GM18519 (cell line): Measurements from ENCODE around the gene CAPN12.

Source experiments
- ATAC-seq: cut with Tn5 transposase; IDR thresholded peaks from one replicate; pipeline ENCODE4 v1.9.1; 2021; ENCODE audit warnings: mild to moderate bottlenecking, moderate library complexity; ENCODE audit not compliant: unreplicated experiment, low FRiP score

The CAPN12 gene

GRCh38 chr19:38739440-38740256 lies 4.6 kb downstream of the CAPN12 start:
- no peak for ATAC-seq

DNA sequence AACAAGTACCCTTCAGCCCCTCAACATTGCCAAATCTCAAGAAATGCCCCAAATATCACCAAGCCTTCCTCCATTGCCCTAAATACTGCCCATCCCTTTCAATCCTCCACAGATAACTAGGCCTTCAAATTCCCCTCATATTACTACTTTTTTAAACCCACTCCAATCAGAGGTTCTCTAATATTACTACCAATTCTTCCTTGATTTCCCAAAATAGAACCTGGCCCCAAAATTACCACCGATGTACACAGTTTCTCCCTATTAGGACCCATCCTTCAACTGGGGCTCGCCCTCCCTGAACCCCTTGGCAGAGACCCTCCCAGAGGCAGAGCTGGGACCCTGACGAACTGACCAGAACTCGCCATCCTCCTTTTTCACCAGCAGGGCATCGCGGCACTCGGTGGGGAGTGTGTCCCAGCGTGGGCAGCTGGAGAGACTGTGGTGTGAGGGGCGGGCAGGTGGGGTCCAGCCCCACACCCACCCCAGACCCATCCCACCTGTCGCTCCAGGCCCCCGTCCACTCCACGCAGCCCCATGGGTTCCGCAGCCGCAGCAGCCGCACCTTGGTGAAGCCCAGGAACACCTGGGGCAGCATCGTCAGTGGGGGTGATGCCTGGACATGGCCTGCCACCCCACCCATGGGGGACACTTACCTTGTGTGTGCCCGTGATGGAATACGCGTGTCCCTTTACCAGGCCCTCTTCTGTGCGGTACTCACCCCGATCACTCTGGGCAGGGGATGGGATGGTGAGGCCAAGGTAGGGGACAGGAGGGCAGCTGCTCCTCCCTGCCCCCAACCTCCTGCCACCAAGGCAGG lies 6.1 kb downstream of the CAPN12 start:
- no peak for ATAC-seq

GRCh38 chr19:38737281-38737865 lies 6.9 kb downstream of the CAPN12 start:
- ATAC-seq, result no peak

- ATAC-seq, result no peak
These were observed 7.6 kb downstream of the CAPN12 start for GRCh38 chr19:38736413-38737280.

DNA sequence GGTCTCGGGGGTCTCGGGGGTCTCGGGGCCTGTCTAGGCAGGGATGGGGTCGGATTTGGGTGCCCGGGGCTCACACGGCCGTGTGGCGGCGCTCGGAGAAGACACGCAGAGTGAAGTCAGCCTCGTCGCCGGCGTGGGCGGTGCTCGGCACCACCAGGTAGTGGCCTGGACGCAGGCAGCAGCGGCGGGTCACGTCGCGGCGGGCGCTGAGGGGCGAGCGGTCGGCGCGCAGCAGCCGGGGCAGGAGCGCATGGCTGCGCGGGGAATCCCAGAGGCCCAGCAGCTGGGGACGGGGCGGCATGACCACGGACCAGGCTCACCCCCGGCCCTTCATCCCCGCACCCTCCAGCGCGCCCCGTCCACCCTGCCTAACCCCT lies 8.2 kb downstream of the CAPN12 start:
- ATAC-seq, result no peak

DNA sequence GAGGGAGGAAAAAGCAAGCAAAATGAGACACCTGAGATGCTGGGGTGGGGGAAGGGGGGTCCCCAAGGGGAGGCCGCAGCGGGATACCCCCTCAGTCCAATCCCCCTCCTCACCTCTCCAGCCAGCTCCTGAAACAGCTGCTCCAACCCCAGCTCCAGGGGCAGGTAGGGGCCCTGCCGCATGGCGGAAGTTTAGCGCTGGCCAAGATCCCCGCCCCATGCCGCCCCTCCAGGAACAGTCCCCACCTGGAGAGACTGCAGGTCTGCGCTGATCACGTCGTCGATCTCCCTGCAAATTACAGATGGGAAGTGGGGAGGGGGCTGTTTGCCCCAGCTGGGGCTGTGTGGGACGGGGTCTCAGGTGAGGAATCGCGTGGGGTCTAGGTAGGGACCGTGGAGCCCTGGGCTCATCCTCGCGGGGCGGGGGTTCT lies 9.0 kb downstream of the CAPN12 start:
- ATAC-seq, result no peak

GRCh38 chr19:38734426-38735256 lies 9.6 kb downstream of the CAPN12 start:
- ATAC-seq, result no peak

DNA sequence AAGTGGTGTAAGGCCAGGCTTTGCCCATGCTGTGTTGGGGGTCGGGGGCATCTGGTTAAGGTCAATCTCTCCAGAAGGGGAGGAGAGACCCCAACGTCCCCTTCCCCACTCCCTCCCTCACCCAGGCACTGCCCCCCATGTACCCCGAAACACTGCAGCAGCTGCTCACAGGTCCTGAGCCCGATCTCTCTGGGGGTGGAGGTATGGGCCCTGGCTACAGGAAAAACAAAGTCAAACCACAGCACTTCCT lies 10.2 kb downstream of the CAPN12 start:
- no peak for ATAC-seq

DNA sequence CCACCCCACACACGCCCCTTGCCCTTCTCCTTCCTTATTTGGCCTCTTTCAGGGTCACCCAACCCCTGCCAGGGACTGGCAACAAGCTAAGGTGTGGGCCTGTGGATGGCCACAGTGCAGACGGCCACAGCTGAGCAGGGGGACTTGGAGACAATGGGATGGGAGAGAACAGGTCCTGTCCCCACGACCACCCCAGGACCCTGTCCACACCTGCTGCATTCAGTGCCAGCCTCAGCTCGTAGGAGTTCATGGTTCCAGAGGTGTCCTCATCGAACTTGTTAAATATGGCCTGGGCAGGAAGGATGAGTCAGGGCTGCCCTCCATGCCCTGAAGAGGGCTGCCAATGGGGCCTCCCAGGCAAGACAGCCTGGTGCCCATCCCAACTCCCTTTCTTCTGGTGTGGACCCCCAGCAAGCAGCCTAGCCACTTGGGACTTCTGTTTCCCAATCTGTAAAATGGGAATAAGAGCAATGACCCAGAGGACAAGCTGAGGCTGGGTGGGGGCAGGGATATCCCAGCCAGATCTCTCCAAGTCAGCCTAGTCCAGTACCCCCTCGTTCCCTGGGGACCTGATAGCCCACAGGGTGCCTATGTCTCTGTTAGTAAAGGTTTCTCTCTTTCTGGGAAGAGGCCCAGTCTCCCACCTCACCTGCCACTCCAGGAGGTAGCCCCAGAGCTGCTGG lies 10.6 kb downstream of the CAPN12 start:
- no peak for ATAC-seq

- ATAC-seq, result no peak
These were observed 11.1 kb downstream of the CAPN12 start for GRCh38 chr19:38733241-38733492.

GRCh38 chr19:38731654-38732301 lies 12.5 kb downstream of the CAPN12 start:
- no peak for ATAC-seq

DNA sequence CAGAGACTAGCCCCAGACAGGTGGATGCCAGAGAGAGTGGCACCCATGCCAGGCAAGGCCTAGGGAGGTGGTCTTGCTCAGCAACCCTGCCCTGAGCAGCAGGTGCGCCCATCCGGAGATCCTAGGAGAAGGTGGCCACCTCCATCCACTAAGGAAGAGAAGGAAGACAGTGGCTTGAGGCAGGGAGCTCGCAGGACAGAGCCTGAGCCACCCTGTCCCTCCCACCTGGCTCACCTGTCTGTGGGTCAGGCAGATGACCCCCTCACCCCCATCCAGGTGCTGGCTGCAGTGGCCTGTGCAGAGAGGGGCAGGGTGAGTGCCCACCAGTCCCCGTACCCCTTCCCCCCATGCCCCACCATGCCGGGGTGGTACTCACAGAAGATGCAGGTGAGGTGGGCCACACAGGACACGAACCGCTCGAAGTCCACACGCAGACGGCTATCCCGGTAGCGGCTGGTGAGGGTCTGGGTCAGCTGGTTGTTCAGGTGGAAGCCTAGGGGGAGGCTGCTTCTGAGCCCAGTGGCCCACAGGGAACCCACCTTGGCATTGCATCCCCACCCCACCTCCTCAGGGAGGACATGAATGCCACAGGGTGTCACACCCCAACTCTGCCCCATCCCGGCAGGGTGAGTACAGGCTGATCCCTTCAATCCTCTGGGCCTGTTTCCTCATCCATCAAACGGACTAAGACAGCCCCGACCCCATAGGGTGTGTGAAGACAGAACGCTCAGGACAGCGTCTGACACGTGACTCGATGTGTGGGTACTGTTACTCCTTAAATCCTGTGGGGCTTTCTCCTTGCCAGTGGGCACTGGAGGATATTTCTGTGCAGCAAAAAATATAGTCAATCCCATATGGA lies 13.3 kb downstream of the CAPN12 start:
- no peak for ATAC-seq

DNA sequence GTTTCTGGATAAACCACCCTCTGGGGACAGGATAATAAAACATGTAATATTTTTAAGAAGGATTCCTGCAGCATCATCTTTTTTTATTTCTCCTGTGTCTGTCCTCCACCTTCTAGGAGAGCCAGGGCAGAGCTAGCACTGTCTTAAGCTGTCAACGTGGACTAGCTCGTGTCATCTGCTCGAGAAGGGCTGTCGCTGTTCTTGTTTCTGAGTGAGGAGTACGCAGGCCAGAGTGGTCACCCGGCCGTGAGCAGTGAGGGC lies 13.9 kb downstream of the CAPN12 start:
- no peak for ATAC-seq

GRCh38 chr19:38729653-38730469 lies 14.4 kb downstream of the CAPN12 start:
- no peak for ATAC-seq

GRCh38 chr19:38728752-38729541 lies 15.3 kb downstream of the CAPN12 start:
- ATAC-seq, result no peak

DNA sequence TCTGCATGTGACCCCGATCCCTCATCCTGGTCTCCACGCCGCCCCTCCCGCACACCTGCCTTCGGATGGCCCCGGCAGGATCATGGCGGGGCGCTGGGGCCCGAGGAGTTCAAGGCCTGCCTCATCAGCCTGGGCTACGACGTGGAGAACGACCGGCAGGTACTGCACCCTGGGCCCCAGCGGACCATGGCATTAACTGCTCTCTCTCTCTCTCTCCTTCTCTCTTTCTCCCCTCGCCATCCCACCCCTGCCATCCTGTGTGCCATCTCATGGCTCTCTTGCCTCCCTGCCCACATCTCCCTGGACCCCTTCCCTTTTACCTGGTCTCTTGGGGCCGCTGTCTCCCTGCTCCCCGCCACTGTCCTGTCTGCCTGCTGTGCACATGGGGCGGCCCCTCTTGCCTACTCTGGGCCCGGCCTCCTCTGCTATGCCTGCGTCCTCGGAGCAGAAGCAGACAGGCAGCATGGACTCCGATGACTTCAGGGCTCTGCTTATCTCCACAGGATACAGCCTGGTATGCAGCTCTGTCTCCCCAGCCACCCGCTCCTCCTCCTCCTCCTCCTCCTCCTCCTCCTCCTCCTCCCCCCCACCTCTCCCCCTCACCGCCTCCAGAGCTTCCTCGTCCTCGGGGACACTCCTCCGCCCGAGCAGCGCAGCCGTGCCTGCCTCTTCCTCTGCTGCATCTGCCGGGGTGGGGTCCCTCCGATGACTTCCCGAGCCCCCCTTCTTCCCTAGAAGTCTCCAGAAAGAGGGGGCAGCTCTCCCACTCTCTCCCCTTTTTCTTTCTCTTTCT lies 16.2 kb downstream of the CAPN12 start:
- no peak for ATAC-seq
